Pulmonary artery endothelial cell (primary cell): ENCODE data around the gene OR10T2. TPM values are rescaled to one million over a fixed set of nuclear protein-coding genes. Genes with fewer than 3 reads are reported as not detected.
"Not testable (repeated sequence)": the region's sequence is repeated elsewhere in the genome, so short reads cannot be mapped to it uniquely, and the experiment has no call there.

Experiments used
- DNase-seq: peaks from one replicate; pipeline ENCODE4 v3.0.0-alpha.2; 2011; ENCODE audit warnings: low read depth, low spot score
- total RNA-seq: library from RNA; depleted of rRNA; stranded (reverse); fragments of >200 nt; gene quantifications from 2 replicates; pipeline ENCODE4 v1.2.3, GENCODE V29; 2014

Gene OR10T2, protein sequence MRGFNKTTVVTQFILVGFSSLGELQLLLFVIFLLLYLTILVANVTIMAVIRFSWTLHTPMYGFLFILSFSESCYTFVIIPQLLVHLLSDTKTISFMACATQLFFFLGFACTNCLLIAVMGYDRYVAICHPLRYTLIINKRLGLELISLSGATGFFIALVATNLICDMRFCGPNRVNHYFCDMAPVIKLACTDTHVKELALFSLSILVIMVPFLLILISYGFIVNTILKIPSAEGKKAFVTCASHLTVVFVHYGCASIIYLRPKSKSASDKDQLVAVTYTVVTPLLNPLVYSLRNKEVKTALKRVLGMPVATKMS
- total RNA-seq = not detected in 2 replicates

DNA sequence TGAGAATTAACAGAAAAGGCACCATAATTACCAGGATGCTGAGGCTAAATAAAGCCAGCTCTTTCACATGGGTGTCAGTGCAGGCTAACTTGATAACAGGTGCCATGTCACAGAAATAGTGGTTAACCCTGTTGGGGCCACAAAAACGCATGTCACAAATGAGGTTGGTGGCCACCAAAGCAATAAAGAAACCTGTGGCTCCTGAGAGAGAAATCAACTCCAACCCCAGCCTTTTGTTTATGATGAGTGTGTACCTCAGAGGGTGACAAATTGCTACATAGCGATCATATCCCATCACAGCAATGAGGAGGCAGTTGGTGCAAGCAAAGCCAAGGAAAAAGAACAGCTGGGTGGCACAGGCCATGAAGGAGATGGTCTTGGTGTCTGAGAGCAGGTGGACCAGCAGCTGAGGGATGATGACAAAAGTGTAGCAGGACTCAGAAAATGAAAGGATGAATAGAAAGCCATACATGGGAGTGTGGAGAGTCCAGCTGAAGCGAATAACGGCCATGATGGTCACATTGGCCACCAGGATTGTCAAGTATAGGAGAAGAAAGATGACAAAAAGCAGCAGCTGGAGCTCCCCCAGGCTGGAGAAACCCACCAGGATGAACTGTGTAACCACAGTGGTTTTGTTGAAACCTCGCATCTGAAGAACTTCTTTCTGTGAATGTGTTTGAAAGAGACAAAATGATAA lies at the start of gene OR10T2:
OR10T2 (minus strand) TSS at position 649 of the 697 bp plus-strand sequence; CDS start at position 649, 0 bp downstream.
- DNase-seq = no peak

DNA sequence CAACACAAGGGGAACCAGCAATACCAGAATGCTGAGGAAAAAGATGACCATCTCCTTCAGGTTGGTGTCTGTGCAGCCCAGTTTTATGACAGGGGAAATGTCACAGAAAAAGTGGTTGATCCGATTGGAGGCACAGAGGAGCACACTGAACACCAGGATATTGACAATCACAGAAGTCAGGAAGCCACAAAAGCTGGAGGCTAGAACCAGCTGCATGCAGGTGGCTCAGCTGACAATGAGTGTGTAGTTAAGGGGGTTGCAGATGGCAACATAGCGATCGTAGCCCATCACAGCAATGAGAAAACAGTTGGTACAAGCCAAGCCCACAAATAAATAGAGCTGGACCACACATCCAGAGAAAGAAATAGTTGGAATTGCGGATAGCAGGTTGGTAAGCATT lies 46.1 kb upstream of the OR10T2 start:
- no peak for DNase-seq

DNA sequence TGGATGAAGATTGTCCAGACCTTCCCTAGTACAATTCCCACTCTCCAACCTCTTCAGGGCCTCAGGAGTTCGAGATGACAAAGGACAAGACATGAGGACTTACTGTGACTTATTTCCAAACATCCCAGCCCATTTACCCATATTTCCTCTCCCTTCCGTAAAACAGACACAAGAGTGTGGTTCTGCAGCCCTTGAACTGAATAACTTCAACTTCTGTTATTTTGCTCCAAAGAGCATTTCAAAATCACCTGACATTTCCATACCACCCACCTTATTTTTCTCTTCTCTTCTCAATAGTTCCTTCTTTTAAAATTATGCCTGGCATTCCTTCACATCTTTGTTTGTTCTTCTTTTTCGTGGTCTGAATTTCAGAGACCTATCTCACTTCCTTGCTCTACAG lies 35.5 kb upstream of the OR10T2 start:
- DNase-seq = no peak

DNA sequence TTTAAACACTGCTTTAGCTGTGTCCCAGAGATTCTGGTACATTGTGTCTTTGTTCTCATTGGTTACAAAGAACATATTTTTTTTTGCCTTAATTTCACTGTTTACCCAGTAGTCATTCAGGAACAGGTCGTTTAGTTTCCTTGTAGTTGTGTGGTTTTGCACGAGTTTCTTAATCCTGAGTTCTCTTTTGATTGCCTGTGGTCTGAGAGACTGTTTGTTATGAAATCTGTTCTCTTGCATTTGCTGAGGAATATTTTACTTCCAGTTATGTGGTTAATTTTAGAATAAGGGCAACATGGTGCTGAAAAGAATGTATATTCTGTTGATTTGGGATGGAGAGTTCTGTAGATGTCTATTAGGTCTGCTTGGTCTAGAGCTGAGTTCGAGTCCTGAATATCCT lies 30.9 kb upstream of the OR10T2 start:
- DNase-seq = not testable (repeated sequence)

DNA sequence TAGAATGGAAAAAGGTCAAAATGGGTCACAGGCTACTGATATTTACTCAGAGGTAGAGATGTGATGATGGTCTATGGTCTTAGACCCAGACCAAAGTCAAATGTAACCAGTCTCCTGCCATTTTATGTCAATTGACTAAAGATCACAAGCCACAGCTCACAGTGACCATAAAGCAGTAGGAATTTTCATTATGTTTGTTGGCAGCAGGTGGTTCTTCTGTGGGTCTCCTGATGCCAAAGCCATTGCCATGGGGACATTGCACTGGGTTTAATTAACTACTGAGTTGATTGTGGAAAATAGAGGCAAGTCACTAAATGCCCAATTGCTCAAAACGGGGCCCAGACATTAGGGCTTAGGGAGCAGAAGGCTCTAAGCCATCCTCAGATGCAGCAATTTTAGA lies 26.9 kb upstream of the OR10T2 start, which contains the start of gene OR10K2:
OR10K2 (minus strand) TSS at position 101 of the 400 bp plus-strand sequence. CDS start 5,371 bp downstream, outside the sequence.
- no peak for DNase-seq

DNA sequence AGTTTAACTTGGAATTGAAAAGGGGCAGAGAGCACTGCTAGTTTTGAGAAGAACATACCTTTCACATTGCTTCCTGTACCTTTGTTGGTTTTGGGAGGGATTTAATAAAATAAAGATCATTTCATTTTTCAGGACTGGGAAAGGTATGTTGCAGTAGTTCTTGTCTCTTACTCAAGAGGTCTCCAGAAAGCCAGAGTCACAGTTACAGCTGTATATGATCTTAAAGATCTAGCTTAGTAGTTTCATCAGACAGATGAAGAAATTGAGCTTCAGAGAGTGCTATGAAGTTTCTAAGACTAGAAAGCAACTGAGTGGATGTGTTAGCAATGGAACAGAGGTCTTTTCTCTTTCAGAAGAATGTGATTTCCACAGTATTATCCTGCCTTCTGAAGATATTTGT lies 25.8 kb upstream of the OR10T2 start:
- DNase-seq = no peak

DNA sequence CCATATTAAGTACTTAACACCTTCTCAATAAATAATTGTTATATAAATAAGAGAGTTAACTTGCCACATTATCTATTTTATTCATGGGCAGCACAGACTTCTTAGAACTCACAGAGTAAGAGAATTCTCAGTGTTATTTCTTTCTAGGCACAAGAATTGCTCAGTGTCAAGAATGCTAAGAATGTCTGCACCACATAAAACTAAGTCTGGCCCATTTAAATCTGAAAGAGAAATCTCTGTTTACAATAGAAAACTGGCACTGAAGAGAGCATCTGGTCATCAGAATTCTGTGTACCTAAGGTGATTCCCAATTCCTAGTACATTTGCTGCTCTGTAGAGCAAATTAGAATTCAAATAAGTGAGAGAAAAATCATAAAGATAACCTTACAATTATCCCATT lies 22.9 kb upstream of the OR10T2 start:
- no peak for DNase-seq

DNA sequence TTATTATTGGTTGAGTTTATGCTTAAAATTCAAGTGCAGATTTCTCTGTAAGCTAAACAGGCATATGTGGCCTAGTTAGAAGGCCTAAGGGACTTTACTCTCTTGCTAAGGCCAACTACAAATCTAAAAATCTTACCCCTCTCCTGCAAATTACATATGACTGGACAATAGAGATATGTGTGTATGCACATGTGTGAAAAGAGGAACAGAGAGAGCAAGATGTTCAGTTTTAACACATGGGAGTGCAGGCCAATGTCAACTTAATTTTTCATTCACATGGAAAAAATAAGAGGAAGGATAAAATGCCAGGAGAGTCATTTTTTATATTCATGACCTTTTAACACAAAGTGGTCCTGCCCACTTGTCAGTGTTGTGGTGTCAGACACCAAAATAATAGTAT lies 18.3 kb upstream of the OR10T2 start:
- no peak for DNase-seq

DNA sequence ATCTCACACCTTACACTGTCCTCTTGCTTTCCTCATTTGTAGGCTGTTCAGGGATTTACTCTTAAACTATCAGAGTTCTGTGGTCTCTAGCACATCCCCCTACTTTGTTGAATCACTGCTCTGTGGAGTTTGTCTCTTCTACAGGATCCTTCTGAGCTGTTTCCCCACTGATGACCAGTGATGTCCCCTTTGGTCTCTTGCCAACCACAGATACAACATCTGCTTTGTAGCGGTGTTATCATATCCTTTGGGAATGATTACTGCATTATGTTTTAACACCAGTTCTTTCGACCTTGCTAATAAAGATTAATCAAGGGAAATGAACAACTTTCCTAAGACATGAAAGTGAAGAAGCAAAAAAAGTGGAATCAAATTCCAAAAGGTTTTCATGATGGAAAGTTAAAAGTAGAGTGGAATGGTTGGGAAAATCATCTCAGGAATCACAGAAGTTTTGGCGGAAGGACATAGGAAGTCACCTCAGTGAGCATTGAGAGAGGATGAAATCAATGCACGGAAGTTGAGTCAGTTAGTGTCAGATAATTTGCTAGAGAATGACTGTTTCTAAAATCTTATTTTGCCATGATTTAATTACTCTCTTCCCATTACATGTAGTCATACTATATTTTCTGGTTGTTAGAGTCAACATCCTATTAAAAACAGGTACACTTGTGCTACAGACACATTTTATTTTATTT lies 15.5 kb upstream of the OR10T2 start:
- DNase-seq = no peak

DNA sequence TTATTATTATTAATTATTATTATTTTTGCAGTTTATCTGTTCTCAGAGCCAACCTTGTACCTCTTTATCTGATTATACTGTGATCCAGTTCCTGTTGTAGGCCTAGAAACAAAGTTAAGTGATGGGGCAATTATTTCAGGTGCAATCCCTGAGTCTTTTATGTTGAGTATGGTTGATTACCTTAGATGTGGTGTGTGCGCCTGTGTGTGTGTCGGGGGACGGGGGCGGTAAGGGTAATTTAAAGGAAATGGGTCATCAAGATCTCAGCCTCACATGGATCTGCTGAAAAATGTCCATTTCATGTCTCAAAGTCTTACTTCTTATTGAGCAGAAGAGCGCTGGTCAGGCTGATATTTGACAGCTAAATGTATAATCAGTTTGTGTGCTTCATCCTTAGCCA lies 7.8 kb upstream of the OR10T2 start:
- no peak for DNase-seq

DNA sequence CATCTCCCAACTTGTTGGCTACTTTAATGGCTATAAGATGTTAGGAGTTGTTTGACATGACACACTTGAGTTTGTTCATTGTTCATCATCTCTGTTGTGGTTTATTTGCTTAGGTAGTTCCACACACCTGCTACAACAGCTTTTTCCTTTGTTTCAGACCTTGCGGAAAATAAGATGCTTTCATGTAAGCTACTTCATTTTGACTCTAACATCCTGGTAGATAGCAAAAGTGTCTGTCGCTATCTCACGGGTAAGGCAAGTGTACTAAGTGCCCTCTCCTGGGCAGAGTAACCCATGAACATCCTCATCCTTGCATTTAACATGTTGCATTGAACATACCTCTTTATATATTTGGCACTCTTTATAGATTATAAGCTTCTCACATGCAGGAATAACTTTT lies 1.6 kb upstream of the OR10T2 start:
- no peak for DNase-seq

DNA sequence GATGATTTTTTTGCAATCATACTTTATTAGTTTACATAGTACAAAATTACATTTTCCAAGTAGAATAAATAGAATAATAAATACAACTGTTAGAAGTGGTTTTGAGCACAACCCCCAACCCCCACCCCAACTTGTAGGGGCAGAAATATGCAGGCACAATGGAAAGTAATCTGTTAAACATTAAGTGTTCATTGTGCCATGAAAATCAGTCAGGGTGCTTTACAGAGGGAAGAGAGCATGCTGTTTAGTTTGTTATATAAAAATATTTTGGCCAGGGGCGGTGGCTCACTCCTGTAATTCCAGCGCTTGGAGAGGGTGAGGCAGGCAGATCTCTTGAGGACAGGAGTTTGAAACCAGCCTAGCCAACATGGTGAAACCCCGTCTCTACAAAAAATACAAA lies 2.6 kb downstream of the OR10T2 start:
- DNase-seq = no peak

DNA sequence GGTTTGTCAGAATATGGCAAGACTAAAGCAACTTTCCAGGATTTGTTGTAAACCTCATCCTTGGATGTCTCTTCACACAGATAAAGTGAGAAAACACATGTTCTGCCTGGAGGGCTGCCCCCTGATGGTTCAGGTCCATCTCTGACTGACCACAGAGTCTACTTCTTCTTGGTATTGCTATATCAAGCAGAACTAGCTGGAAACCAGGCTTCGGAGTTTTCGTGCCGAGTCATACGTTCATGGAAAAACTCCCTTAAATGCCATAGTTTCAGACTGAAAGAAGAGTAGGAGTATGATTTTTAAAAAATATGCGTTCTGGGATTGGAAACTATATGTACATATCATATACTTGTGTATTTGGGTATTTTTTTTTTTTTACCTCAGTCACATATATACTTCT lies 5.8 kb downstream of the OR10T2 start:
- DNase-seq = no peak

DNA sequence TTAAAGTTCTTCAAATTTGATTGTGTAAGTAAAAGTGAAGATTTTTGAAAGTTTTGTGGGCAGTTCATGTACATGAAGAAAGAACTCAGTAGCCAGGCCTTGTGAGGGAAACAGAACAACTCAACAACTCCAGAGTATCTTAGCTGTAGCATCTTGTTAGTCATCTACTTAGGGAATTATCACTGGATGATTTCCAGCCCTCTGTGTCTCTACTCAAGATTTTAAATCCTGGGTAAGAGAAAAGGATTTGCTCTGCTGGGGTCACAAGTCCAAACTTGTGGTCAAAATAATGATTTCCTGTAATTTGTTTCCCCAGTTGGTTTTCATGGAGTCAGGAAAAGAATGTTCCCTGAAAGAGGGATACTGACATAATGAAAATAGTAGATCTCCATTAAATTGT lies 8.2 kb downstream of the OR10T2 start:
- DNase-seq = no peak

DNA sequence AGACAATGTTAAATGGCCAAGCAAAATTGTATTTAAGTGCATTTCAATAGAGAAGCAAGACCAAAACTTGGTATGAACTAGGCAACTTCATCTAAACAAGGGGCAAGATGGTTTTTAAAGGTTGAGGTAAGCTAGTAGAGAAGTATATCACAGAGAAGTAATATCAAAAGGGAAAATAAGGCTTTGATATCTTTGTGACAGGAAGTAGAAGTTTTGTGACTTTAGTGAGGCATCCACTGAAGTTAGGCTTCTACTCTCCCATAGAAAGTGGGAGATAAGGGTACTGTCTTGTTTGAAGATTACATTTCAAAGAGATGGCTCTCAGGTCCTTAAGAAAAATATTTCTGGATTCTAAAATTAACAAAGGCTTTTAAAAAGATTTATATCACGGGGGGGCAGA lies 8.9 kb downstream of the OR10T2 start:
- no peak for DNase-seq

DNA sequence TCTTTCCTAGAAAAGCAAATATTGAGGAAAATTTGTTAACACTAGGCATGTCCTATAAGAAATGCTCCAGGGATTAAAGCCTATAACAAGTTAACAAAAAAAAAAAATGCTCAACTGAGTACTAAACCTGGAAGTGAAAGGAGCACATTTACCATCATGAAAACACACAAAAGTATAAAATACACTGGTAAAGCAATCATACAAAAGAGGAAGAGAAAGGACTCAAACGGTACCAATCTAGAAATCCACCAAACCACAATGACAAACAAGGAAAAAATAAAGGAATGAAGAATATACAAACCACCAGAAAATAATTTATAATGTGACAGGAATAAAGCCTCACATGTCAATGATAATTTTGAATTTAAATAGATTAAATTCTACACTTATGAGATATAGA lies 24.4 kb downstream of the OR10T2 start:
- no peak for DNase-seq

DNA sequence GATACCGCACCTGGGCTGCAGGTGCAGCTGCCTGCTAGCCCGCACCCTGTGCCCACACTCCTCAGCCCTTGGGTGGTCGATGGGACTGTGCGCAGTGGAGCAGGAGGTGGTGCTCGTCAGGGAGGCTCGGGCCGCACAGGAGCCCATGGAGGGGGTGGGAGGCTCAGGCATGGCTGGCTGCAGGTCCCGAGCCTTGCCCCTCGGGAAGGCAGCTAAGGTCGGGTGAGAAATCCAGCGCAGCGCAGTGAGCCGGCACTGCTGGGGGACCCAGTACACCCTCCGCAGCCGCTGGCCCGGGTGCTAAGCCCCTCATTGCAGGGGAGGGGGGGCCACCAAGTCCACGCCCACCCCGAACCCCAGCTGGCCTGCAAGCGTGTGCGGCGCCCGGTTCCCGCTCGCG lies 25.2 kb downstream of the OR10T2 start:
- not testable (repeated sequence) for DNase-seq

DNA sequence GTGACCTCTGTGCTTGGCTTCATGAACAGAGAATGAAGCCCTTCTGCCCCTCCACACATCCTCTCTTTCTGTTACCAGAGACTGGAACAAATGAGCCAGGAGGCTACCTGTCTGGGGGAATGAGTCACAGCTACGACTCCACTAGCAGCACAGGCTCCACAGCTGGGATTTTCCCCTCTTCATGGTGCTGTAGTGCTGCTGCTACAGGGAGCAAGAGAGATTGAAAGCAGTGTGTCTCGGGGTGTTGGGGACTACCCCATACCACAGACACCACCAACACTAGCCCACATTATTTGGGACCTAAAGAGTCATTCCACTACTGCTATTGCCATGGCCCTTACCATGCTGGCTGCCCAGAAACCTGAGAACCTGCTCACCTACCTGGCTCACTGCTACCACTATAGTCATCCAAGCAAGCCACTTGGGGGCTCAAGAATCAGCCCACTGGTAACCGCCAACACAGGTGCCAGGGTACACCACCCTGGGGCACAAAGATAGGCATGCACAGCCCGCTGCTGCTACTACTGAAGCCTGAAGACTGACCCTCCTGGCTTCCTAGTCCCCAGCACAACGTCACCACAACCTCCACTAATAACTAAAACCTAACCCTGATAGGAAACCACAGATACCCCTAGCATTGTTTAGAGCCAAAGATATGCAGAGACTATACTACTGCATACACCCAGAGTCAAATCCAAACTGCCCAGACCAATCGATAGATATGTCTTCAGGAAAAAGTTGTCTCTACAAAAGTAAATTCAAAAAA lies 27.9 kb downstream of the OR10T2 start:
- no peak for DNase-seq

DNA sequence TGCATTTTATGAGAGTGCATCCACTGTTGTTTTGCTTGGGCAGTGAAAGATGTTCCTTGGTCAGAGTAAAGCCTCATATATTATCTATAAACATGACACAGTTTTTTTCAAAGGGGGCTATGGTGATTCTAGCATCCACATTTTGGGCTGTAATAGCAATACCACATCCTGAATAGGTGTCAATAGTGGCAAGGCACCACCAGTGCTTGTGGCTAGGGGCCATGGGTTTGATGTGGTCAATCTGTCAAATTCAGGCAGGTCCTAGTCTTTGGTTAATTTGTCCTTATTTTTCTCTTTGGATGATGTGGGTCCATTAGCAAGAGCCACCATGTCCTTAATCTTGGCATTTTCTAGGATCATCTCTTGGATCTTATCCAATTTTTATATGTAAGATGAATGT lies 32.5 kb downstream of the OR10T2 start:
- DNase-seq = no peak

DNA sequence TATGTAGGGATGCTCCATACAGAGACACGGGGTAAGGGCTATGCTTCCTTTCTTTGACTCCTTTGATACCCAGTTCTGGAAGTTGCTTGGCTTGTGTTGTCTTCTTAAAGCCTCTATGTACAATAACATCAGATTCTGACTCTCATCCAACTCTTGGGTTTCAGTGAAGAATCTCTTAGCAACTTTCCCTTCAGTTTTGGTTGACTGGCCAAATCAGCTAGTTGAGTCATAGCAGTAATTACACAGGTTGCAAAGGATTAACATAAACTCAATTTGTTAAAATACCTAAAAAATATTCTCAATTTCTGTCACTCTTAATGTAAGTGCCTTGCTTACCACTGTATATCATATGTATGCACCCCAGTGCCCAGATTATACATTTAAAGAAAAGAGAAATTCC lies 36.3 kb downstream of the OR10T2 start:
- DNase-seq = no peak

DNA sequence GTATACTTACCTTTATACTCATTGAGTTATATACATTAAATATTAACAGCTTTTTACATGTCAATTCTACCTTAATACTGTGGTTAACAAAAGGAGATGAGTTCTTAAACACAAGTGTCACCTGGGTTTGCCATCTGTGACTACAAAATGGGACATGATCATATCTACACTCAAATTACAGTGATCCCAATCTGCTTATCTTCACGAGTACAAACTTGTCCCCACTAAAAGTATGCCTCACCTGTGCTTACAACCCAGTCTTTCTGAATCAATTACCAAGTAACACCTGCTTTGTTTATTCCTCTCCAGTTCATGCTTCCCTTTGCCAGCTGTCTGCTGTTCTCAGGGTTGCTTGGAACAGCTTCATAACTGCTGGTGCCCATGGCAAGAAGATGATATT lies 36.8 kb downstream of the OR10T2 start:
- no peak for DNase-seq

DNA sequence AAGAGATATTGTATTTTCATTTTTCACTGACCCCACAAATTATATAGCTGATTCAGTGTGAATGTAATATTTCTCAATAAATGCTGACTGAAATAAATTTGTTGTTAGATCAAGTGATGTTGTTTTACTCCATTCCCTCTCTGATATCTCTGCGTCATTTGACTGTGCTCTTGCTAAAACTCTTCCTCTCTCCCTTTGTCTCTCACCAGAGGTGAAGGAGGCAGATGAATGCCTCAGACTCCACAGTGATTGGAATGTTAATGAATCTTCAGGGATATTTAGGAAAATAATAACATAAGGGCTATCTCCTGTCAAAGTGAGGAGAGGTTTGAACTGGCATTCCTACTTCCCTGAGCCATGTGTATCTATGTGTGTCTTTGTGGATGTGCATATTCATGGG lies 41.8 kb downstream of the OR10T2 start:
- DNase-seq = no peak
